Mucosa of descending colon (tissue), 3 donors: Measurements from ENCODE around the gene JAM2. TPM values are rescaled to one million over a fixed set of nuclear protein-coding genes. Genes with fewer than 3 reads are reported as not detected.

ENCODE experiments used
- ATAC-seq: fragments of 200-7000 bp; cut with Tn5 transposase; one replicate; pipeline ENCODE4 v1.9.1; 2020; ENCODE audit warnings: mild to moderate bottlenecking, moderate library complexity
- DNase-seq, 3 donors: peaks; one replicate each; pipeline ENCODE4 v3.0.0-alpha.2; 2020
- H3K36me3 ChIP-seq: fragments of 200-600 bp; one replicate; pipeline ENCODE4 v1.8.0; 2021; ENCODE audit warnings: low read depth, mild to moderate bottlenecking
- H3K4me1 ChIP-seq: fragments of 200-600 bp; one replicate; pipeline ENCODE4 v1.8.0; 2021; ENCODE audit warnings: low read depth, mild to moderate bottlenecking
- H3K4me3 ChIP-seq: fragments of 200-600 bp; one replicate; pipeline ENCODE4 v1.8.0; 2021; ENCODE audit warnings: mild to moderate bottlenecking
- H3K9me3 ChIP-seq: fragments of 200-600 bp; one replicate; pipeline ENCODE4 v1.8.0; 2021; ENCODE audit warnings: mild to moderate bottlenecking
- CTCF ChIP-seq: fragments of 200-600 bp; IDR thresholded peaks from one replicate; pipeline ENCODE4 v1.8.0; 2022; ENCODE audit warnings: antibody characterized with exemption, mild to moderate bottlenecking
- intact Hi-C, 2 donors: fragments of 100-400 bp; cut with DNase I in 1 of 2; cut with micrococcal nuclease in 1 of 2; formaldehyde crosslinking; loops; one replicate each; pipeline versions ENCODE4 v1.11.0 to v1.11.1; 2022; cut with DNase I, micrococcal nuclease
- total RNA-seq, 3 donors: library from RNA; stranded (reverse); fragmentation: NEBNext Ultra II Directional in 2 of 3; extraction: Animal tissue kit (Norgen Biotek cat#: 25700) in 2 of 3; gene quantifications; one replicate each; pipeline versions ENCODE4 v1.2.1 to v1.2.4, GENCODE V29; 2021 to 2023
- donor health status: DM: no; HTN: no; CAD: no; lungs with moderate emphysema.
- donor health status: DM: no; HTN: no; CAD: no.
- donor health status: DM: no; HTN: yes; CAD: no.

The JAM2 gene
- total RNA-seq, 3 donors from 2014 or later = 6.5 to 23.0 (median 8.3) TPM

GRCh38 chr21:25735646-25736597, 96.9 kb downstream of the JAM2 start:
- H3K4me1 ChIP-seq = peaks cover 28% of the 10 kb centered on the region
- DNase-seq = peak; percentile 89 to 91 (median 89)
- ATAC-seq = peak; percentile 67
- intact Hi-C loops = no loop called here
- H3K9me3 ChIP-seq = no peaks in the 10 kb centered on the region
- TF ChIP-seq CTCF = no peak
- H3K36me3 ChIP-seq = no peaks in the 10 kb centered on the region
- H3K4me3 ChIP-seq = peak overlapping the region; percentile 91

- no peak for TF ChIP-seq CTCF
- Histone ChIP-seq H3K36me3 (no peaks in the 10 kb centered on the region), H3K4me3 (no peak overlapping the region), H3K4me1 (peaks cover 22% of the 10 kb centered on the region), H3K9me3 (no peaks in the 10 kb centered on the region)
- intact Hi-C loops = no loop called here
- ATAC-seq (no peak), DNase-seq (no peak)
Measured at GRCh38 chr21:25737421-25737820, 98.4 kb downstream of the JAM2 start.

GRCh38 chr21:25742900-25743299, 103.8 kb downstream of the JAM2 start:
- Histone ChIP-seq H3K4me3 (no peak overlapping the region), H3K4me1 (no peaks in the 10 kb centered on the region), H3K36me3 (no peaks in the 10 kb centered on the region), H3K9me3 (no peaks in the 10 kb centered on the region)
- peak; percentile 65 for ATAC-seq
- no peak for TF ChIP-seq CTCF
- DNase-seq = no peak
- intact Hi-C loops = no loop called here

- Histone ChIP-seq H3K4me1 (no peaks in the 10 kb centered on the region), H3K4me3 (no peak overlapping the region), H3K36me3 (no peaks in the 10 kb centered on the region), H3K9me3 (no peaks in the 10 kb centered on the region)
- TF ChIP-seq CTCF = no peak
- intact Hi-C loops = no loop called here
- ATAC-seq (no peak), DNase-seq (no peak)
Measured at GRCh38 chr21:25744854-25745253, 105.8 kb downstream of the JAM2 start.

- H3K36me3 ChIP-seq = no peaks in the 10 kb centered on the region
- intact Hi-C loops = no loop called here
- no peaks in the 10 kb centered on the region for H3K9me3 ChIP-seq
- ATAC-seq (no peak), DNase-seq (no peak)
- no peak for TF ChIP-seq CTCF
- H3K4me1 ChIP-seq = no peaks in the 10 kb centered on the region
- no peak overlapping the region for H3K4me3 ChIP-seq
Measured at GRCh38 chr21:25750085-25750484, 111.0 kb downstream of the JAM2 start.
